GM12892 (cell line): Measurements from ENCODE around the gene PHC2.

ENCODE experiments used
- DNase-seq: peaks from one replicate; pipeline ENCODE4 v3.0.0; 2011; ENCODE audit not compliant: insufficient read length
- FAIRE-seq: peaks from 2 replicates; lab custom pipeline; 2011; peaks lifted over from hg19 to GRCh38; lab: Jason Lieb, UNC
- POLR2A ChIP-seq: IDR thresholded peaks from 2 replicates; pipeline ENCODE4 v1.6.1; 2011; ENCODE audit warnings: low read depth, low read length, control low read depth
- POLR2AphosphoS5 ChIP-seq: IDR thresholded peaks from 2 replicates; pipeline ENCODE4 v1.6.1; 2011; ENCODE audit warnings: low read depth, low read length, control low read depth
- TAF1 ChIP-seq: IDR thresholded peaks from 2 replicates; pipeline ENCODE4 v1.6.1; 2011; ENCODE audit warnings: low read depth, mild to moderate bottlenecking, control low read depth, low read length, borderline replicate concordance

The PHC2 gene

GRCh38 chr1:33407352-33408092 lies 23.4 kb downstream of the PHC2 start:
- no peak for FAIRE-seq
- TF ChIP-seq TAF1, result no peak
- no peak for TF ChIP-seq POLR2AphosphoS5
- TF ChIP-seq POLR2A, result no peak

GRCh38 chr1:33402206-33402605 lies 28.7 kb downstream of the PHC2 start:
- FAIRE-seq (no peak), DNase-seq (no peak)
- TF ChIP-seq POLR2A, result no peak
- TF ChIP-seq TAF1, result no peak
- TF ChIP-seq POLR2AphosphoS5, result no peak

More at GRCh38 chr1:33407352-33408092, 23.4 kb downstream of the PHC2 start:
- no peak for DNase-seq

- DNase-seq (no peak), FAIRE-seq (no peak)
- TF ChIP-seq POLR2AphosphoS5, result no peak
- no peak for TF ChIP-seq TAF1
- TF ChIP-seq POLR2A, result no peak
Observed at GRCh38 chr1:33401471-33401870, 29.4 kb downstream of the PHC2 start.

DNA sequence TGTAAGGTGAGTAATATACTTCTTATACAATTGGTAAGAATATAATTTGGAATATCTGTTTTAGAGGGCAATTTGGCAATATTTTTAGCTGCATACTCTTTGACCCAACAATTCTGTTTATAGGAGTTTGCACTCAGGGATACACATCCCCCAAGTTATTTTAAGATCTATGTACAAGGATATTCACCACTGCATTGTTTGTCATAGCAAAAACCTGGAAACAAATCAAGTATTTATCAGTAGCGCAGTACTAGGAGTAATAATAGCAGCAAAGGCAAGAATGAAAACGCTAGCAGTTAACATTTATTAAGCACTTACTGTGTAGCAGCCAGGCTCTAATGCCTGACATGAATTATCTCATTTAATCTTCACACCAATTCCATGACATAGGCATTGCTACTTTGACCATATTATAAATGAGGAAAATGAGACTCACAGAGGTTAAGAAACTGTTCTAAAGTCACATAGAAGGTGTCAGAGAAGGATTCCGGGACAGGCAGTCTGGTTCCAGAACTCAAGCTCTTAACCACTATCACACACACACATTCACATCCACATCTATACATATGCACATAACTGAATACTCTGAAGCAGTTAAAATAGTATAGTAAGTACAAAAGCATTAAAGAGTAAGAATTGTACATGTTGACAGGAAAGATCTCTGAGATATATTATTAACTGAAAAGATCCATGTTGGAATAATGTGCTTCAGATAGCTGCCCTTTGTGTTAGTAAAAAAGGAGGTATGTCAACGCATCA lies 30.6 kb downstream of the PHC2 start:
- DNase-seq, result no peak
- TF ChIP-seq POLR2A (no peak), POLR2AphosphoS5 (no peak), TAF1 (no peak)
- FAIRE-seq, result no peak

DNA sequence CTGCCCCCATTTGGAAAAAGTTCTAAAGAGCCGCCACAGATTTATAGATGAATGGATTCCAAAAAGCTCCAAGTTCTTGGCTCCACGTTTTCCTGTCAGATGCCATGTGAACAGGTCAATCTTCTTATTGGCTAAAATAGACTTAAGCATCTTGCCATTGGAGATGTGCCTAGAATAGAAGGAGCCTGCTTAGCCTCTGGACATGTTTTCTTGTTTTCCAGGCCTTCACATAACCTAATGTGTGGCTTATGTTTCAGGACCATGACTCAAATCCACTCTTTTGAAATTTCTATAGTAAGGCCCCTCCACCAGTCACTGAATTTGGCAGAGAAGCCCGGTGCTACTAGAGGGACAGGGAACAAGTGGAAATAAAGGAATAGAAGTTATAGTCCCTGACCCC lies 31.5 kb downstream of the PHC2 start:
- FAIRE-seq, result no peak
- TF ChIP-seq POLR2AphosphoS5 (no peak), POLR2A (no peak), TAF1 (no peak)

DNA sequence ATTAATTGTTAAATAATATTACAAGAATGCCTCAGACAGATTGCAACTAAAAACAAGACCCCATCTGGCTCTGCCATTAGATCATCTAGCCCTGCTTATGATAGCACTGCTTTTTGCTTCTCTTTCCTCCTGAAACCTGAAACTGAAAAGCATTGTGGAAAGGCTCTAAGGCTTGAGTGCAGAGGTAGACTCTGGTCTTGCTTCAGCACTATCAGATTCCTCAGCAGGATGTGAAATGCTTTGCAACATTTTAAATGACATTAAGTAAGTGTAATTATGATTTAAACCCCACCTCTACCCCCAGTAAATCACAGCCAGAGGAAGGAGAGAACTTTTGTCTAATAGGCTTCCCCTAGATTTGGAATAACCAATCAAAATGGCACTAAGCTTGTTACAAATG lies 32.9 kb downstream of the PHC2 start:
- FAIRE-seq, result no peak
- DNase-seq, result no peak
- no peak for TF ChIP-seq POLR2AphosphoS5
- TF ChIP-seq POLR2A, result no peak
- no peak for TF ChIP-seq TAF1

More for the DNA sequence above, 31.5 kb downstream of the PHC2 start:
- no peak for DNase-seq

DNA sequence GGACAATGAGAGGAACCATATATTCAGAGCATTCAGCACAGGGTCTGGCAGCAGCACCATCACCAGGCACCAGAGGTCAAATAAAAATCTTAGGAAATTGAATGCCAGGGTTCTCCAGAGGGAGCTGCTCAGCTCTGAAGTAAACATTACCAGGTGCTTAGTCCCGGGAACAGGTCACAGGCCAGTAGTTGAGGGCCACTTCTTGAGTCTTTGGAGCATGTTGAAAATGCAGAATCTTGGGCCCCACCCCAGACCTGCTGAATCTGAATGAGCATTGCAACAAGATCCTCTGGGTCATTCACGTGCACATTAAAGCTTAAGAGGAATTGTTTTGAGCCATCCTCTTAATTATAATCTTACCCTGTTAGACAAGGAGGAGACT lies 33.8 kb downstream of the PHC2 start:
- FAIRE-seq, result no peak
- TF ChIP-seq POLR2AphosphoS5 (no peak), TAF1 (no peak), POLR2A (no peak)
- DNase-seq, result no peak

DNA sequence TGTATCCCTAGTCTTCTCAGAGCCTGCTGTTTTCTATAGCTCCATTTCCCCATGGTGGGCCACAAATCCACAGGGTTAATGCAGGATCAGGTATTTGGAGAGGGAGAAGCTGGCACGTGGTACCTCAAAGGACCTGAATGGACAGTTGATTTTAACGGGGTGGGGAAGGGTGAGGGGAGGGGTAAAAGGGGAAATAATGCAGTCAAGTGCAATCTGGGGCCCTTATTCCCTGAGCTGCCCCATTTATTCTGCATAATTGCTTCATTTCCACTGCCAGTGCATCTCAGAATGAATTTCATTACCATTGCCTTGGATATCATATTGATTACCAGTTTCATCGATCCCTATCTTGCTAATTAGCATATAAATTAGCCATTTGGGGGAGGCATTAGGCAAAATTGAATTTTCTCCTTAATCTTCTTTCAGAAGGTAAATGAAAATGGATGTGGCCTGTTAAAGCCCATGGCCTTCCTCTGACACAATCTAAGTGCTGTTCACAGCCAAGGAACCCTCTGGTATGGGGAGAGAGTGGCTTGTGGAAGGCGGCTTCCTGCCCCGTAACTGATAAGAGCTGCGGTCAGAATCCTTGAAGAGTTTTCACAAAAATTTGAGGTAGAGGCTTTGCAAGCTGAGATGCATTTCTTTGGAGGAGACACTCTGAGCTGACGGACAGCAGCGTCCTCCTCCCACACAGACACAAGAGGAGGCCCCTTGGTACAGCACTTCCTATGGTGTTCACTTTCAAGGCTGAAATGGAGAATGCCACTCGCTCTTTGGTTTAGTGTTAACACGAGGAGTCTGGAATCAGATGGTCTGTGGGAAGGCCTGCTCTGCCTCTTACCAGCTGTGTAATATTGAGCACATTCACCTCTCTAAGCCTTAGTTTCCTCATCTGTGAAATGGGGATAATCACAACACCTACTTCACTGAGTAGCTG lies 34.4 kb downstream of the PHC2 start:
- DNase-seq, result no peak
- peak; percentile 56 for FAIRE-seq
- TF ChIP-seq POLR2AphosphoS5 (no peak), TAF1 (no peak), POLR2A (no peak)

DNA sequence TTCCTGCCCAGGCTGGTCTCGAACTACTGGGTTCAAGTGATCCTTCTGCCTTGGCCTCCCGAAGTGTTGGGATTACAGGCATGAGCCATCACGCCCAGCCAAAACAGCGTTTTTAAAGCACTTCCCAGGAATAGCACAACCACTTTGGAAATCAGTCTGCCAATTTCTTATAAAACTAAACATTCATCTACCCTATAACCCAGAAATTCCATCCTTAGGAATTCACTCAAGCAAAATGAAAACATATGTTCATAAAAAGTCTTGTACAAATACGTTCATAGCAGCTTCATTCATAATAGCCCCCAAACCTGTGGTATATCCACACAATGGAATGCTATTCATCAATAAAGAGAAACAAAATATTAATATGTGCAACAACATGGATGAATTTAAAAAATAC lies 36.1 kb downstream of the PHC2 start:
- DNase-seq, result no peak
- TF ChIP-seq POLR2A, result no peak
- no peak for FAIRE-seq

DNA sequence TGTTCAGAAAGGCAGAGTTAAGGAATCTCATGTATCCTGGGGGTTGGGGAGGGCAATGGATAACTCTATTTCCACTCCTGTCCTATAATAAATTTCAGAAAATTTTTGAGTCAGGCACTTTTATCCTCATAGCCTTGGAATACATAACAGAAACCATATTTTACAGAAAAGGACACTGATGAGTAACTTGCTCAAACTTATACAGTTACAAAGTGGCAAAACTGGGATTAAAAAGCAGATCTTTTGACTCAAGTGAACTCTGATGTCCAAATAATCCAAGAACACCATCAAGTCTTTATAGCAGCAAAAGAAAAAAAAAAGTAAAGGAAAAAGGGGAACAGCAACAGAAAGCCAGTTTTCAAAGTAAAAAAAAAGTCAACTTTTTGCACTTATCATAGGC lies 36.9 kb downstream of the PHC2 start:
- TF ChIP-seq TAF1 (no peak), POLR2A (no peak), POLR2AphosphoS5 (no peak)
- FAIRE-seq, result no peak
- no peak for DNase-seq

DNA sequence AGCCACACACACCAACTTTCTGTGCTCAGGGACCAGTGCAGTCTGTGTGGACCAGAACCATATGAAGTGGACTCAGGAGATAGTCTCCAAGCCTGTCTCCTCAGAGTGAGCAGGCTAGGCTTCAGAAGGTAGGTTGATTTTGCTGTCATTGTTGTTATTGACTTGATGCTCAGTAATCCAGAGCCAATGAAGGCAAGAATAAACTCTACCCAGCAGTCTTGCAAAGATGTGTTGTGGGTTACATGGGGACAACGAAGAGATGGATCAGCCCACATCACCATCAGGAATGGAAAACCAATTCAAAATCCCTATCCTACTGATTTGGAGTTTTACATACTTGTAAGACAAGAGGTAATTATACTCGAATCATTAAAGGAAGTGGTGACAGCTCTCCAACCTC lies 37.4 kb downstream of the PHC2 start:
- FAIRE-seq (no peak), DNase-seq (no peak)
- no peak for TF ChIP-seq TAF1
- TF ChIP-seq POLR2A, result no peak
- no peak for TF ChIP-seq POLR2AphosphoS5
